HEK293T (cell line): ENCODE results near the gene PTGR3.

Experiments
- ARNT ChIP-seq: fragments of 450-650 bp; IDR thresholded peaks from 2 replicates; pipeline ENCODE4 v1.6.1; 2017; ENCODE audit warnings: mild to moderate bottlenecking
- BHLHE40 ChIP-seq: fragments of 450-650 bp; IDR thresholded peaks from 2 replicates; pipeline ENCODE4 v1.6.1; 2016; ENCODE audit warnings: mild to moderate bottlenecking, moderate library complexity, borderline replicate concordance
- CTBP1 ChIP-seq: fragments of 450-650 bp; IDR thresholded peaks from 2 replicates; pipeline ENCODE4 v1.6.1; 2016; ENCODE audit warnings: borderline replicate concordance
- FOXA1 ChIP-seq: fragments of 450-650 bp; IDR thresholded peaks from 2 replicates; pipeline ENCODE4 v1.6.1; 2016; ENCODE audit warnings: mild to moderate bottlenecking
- FOXK2 ChIP-seq: fragments of 450-650 bp; IDR thresholded peaks from 2 replicates; pipeline ENCODE4 v1.6.1; 2016; ENCODE audit warnings: mild to moderate bottlenecking
- FOXM1 ChIP-seq: fragments of 450-650 bp; IDR thresholded peaks from 2 replicates; pipeline ENCODE4 v1.6.1; 2017; ENCODE audit warnings: mild to moderate bottlenecking, borderline replicate concordance
- L3MBTL2 ChIP-seq: fragments of 450-650 bp; conservative IDR thresholded peaks from 2 replicates; pipeline ENCODE4 v1.6.1; 2016; ENCODE audit warnings: mild to moderate bottlenecking
- SUZ12 ChIP-seq: fragments of 450-650 bp; IDR thresholded peaks from 2 replicates; pipeline ENCODE4 v1.6.1; 2016; ENCODE audit warnings: mild to moderate bottlenecking
- TARDBP ChIP-seq: fragments of 450-650 bp; IDR thresholded peaks from 2 replicates; pipeline ENCODE4 v1.6.1; 2016

- TF ChIP-seq FOXA1 (no peak), BHLHE40 (no peak), FOXK2 (no peak), TARDBP (no peak), SUZ12 (no peak), L3MBTL2 (no peak), CTBP1 (no peak), FOXM1 (no peak), ARNT (no peak)
Observed at GRCh38 chr18:75169411-75169810, 39.5 kb downstream of the PTGR3 start.
